GM23338 (cell line): Measurements from ENCODE around the gene ATP6V0A4.

ENCODE experiments used
- CTCF ChIP-seq, 2 experiments: fragments of 200-600 bp in 1 of 2; sonication (generic) in 1 of 2; conservative IDR thresholded peaks; 2 replicates each; pipeline versions ENCODE4 v1.5.1 to v1.6.1; 2016 to 2017; ENCODE audit warnings: antibody characterized with exemption in 2 of 2, low read depth in 2 of 2, mild to moderate bottlenecking in 2 of 2, moderate library complexity in 1 of 2
- ETS1 ChIP-seq: IDR thresholded peaks from 2 replicates; pipeline ENCODE4 v1.6.1; 2016; ENCODE audit warnings: antibody characterized with exemption
- EZH2 ChIP-seq: fragments of 200-600 bp; sonication (generic); IDR thresholded peaks from one replicate; pipeline ENCODE4 v1.8.0; 2017; ENCODE audit warnings: antibody characterized with exemption, mild to moderate bottlenecking, low read depth; ENCODE audit not compliant: unreplicated experiment
- EZH2phosphoT487 ChIP-seq: fragments of 200-600 bp; sonication (generic); IDR thresholded peaks from one replicate; pipeline ENCODE4 v1.8.1; 2018; ENCODE audit warnings: antibody characterized with exemption; ENCODE audit not compliant: unreplicated experiment
- REST ChIP-seq: IDR thresholded peaks from one replicate; pipeline ENCODE4 v1.6.1; 2018; ENCODE audit warnings: antibody characterized with exemption; ENCODE audit not compliant: unreplicated experiment

- TF ChIP-seq CTCF (conservative IDR thresholded peaks at IDR 0.05; ENCODE audit: low read depth in 2 of 2) (no peak), EZH2 (no peak), REST (no peak), EZH2phosphoT487 (no peak), ETS1 (no peak)
Observed at GRCh38 chr7:138739859-138740258, 58.1 kb downstream of the ATP6V0A4 start.
